DOHH2 (cell line): ENCODE measurements around the gene ZMYND8.

Experiments
- H3F3A ChIP-seq: fragments of 200-600 bp; sonication (generic), shearing (Covaris generic); 2 replicates; pipeline ENCODE4 v1.6.0; 2016; ENCODE audit warnings: antibody characterized with exemption, mild to moderate bottlenecking; ENCODE audit not compliant: control insufficient read depth, insufficient read depth
- H3K27ac ChIP-seq: fragments of 200-600 bp; sonication (generic); 2 replicates; pipeline ENCODE4 v1.5.1; 2014; ENCODE audit warnings: low read depth, mild to moderate bottlenecking, low read length, moderate library complexity
- H3K27me3 ChIP-seq: fragments of 200-600 bp; sonication (generic); 2 replicates; pipeline ENCODE4 v1.6.1; 2014; ENCODE audit warnings: mild to moderate bottlenecking, low read length, mixed read lengths; ENCODE audit not compliant: control insufficient read depth
- H3K36me3 ChIP-seq: fragments of 200-600 bp; sonication (generic); 2 replicates; pipeline ENCODE4 v1.6.1; 2014; ENCODE audit warnings: mild to moderate bottlenecking, low read length, moderate library complexity, mixed read lengths; ENCODE audit not compliant: control insufficient read depth
- H3K4me1 ChIP-seq: fragments of 200-600 bp; sonication (generic); 2 replicates; pipeline ENCODE4 v1.6.1; 2014; ENCODE audit warnings: mild to moderate bottlenecking, low read length, mixed read lengths; ENCODE audit not compliant: control insufficient read depth
- H3K4me2 ChIP-seq: fragments of 200-600 bp; sonication (generic); 2 replicates; pipeline ENCODE4 v1.6.0; 2014; ENCODE audit warnings: mild to moderate bottlenecking, low read length, moderate library complexity
- H3K4me3 ChIP-seq: fragments of 200-600 bp; sonication (generic); 2 replicates; pipeline ENCODE4 v1.5.1; 2014; ENCODE audit warnings: mild to moderate bottlenecking, low read length, mixed read lengths
- H3K79me2 ChIP-seq: fragments of 200-600 bp; sonication (generic); 2 replicates; pipeline ENCODE4 v1.6.1; 2014; ENCODE audit warnings: mild to moderate bottlenecking, low read length, mixed read lengths; ENCODE audit not compliant: control insufficient read depth
- H3K9me2 ChIP-seq: fragments of 200-600 bp; sonication (generic); replicated peaks from 2 replicates; pipeline ENCODE4 v1.6.1; 2014; ENCODE audit warnings: mild to moderate bottlenecking, low read length, mixed read lengths; ENCODE audit not compliant: control insufficient read depth
- H3K9me3 ChIP-seq: fragments of 200-600 bp; sonication (generic); 2 replicates; pipeline ENCODE4 v1.6.1; 2014; ENCODE audit warnings: antibody characterized with exemption, low read length, mixed read lengths; ENCODE audit not compliant: control insufficient read depth, insufficient read depth
- H4K20me1 ChIP-seq: fragments of 200-600 bp; sonication (generic); 2 replicates; pipeline ENCODE4 v1.6.0; 2014; ENCODE audit warnings: low read depth, mild to moderate bottlenecking, antibody characterized with exemption, low read length, moderate library complexity; ENCODE audit not compliant: control insufficient read depth, insufficient read depth
- CTCF ChIP-seq: fragments of 200-600 bp; sonication (generic); IDR thresholded peaks from one replicate; pipeline ENCODE4 v1.5.1; 2014; ENCODE audit warnings: antibody characterized with exemption, mild to moderate bottlenecking, low read depth, low read length; ENCODE audit not compliant: poor library complexity, severe bottlenecking
- EZH2phosphoT487 ChIP-seq: fragments of 200-600 bp; sonication (generic); IDR thresholded peaks from 2 replicates; pipeline ENCODE4 v1.6.1; 2017; ENCODE audit warnings: borderline replicate concordance, mild to moderate bottlenecking, antibody characterized with exemption, low read length, moderate library complexity, mixed read lengths

ZMYND8 gene

DNA sequence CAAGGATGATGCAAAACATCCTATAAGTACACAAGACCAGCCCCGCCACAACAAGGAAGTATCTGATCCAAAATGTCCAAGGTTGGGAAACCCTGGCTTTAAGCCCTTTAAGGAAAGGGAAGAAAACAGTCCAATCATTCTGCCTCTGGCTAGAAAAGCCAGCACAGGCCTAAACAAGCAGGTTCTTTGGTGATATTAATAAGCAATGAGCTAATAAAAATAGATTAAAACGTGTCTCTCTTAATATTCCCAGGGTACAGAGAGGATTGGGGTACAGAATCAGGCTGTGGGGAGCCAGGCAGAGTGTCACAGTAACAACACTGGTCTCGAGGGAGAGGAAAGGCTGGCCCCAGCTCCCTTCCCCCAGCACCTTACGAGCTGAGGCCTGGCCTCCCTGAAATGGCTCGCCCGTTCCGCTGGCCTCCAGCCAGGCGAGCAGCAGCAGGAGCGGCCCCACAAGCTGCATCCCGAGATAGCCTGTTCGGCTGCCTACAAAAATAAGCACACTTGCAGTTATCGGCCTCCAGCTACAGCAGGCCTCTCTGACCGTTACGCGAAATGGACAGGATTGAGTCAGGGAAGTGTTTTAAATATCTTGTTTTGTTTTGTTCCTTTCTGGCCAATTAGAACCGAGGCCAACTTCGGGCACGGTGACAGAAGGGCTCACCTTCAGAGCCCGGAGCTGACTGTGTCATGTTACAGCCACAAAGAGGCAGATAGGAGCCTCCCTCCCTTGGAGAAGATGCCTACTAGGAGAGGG lies 4.0 kb upstream of the ZMYND8 start:
- peaks cover 12% of the 10 kb centered on the region for H3F3A ChIP-seq
- no peaks in the 10 kb centered on the region for H4K20me1 ChIP-seq
- peak overlapping the region; percentile 67 for H3K4me3 ChIP-seq
- no peaks in the 10 kb centered on the region for H3K27me3 ChIP-seq
- H3K27ac ChIP-seq: peak overlapping the region; percentile 93
- TF ChIP-seq CTCF (no peak), EZH2phosphoT487 (no peak)
- peaks cover 61% of the 10 kb centered on the region for H3K4me1 ChIP-seq
- H3K4me2 ChIP-seq: peak overlapping the region; percentile 92
- H3K79me2 ChIP-seq: peaks cover 55% of the 10 kb centered on the region
- H3K9me2 ChIP-seq: no peaks in the 10 kb centered on the region
- no peaks in the 10 kb centered on the region for H3K9me3 ChIP-seq
- H3K36me3 ChIP-seq: peaks cover 4% of the 10 kb centered on the region; the same call in 1 of the 2 replicates

- Histone ChIP-seq H3K27me3 (no peaks in the 10 kb centered on the region), H3K36me3 (peaks cover 12% of the 10 kb centered on the region), H3K9me3 (no peaks in the 10 kb centered on the region), H3F3A (peaks cover 18% of the 10 kb centered on the region), H3K27ac (peak overlapping the region; percentile 93), H3K79me2 (peaks cover 63% of the 10 kb centered on the region), H3K4me3 (peak overlapping the region; percentile 67), H3K4me1 (peaks cover 60% of the 10 kb centered on the region), H3K4me2 (peak overlapping the region; percentile 92), H3K9me2 (no peaks in the 10 kb centered on the region), H4K20me1 (no peaks in the 10 kb centered on the region)
- no peak for TF ChIP-seq EZH2phosphoT487
- TF ChIP-seq CTCF: no peak
These were observed 3.2 kb upstream of the ZMYND8 start for GRCh38 chr20:47359530-47360296.

GRCh38 chr20:47358672-47359529 lies 2.4 kb upstream of the ZMYND8 start:
- H3K27ac ChIP-seq: peak overlapping the region; percentile 93
- H3F3A ChIP-seq: peaks cover 24% of the 10 kb centered on the region
- no peaks in the 10 kb centered on the region for H3K9me3 ChIP-seq
- no peak for TF ChIP-seq EZH2phosphoT487
- no peak for TF ChIP-seq CTCF
- no peaks in the 10 kb centered on the region for H3K27me3 ChIP-seq
- peak overlapping the region; percentile 67 for H3K4me3 ChIP-seq
- peaks cover 68% of the 10 kb centered on the region for H3K4me1 ChIP-seq
- no peaks in the 10 kb centered on the region for H3K9me2 ChIP-seq
- peaks cover 71% of the 10 kb centered on the region for H3K79me2 ChIP-seq
- peaks cover 20% of the 10 kb centered on the region for H3K36me3 ChIP-seq
- peak overlapping the region; percentile 92 for H3K4me2 ChIP-seq
- no peaks in the 10 kb centered on the region for H4K20me1 ChIP-seq
